Urinary bladder (tissue), 4 donors: Measurements from ENCODE around the gene TXNDC5. TPM values are rescaled to one million over a fixed set of nuclear protein-coding genes. Genes with fewer than 3 reads are reported as not detected.

Source experiments
- DNase-seq: peaks from one replicate; pipeline ENCODE4 v3.0.0-alpha.2; 2015; ENCODE audit errors: extremely low spot score
- H3K27ac ChIP-seq: one replicate; pipeline ENCODE4 v1.5.1; 2013; ENCODE audit warnings: low read depth, mild to moderate bottlenecking, moderate library complexity
- H3K36me3 ChIP-seq: one replicate; pipeline ENCODE4 v1.6.1; 2013; ENCODE audit warnings: mild to moderate bottlenecking, moderate library complexity; ENCODE audit not compliant: insufficient read depth
- H3K4me1 ChIP-seq: one replicate; pipeline ENCODE4 v1.6.1; 2013; ENCODE audit warnings: mild to moderate bottlenecking, moderate library complexity; ENCODE audit not compliant: insufficient read depth
- H3K4me3 ChIP-seq: one replicate; pipeline ENCODE4 v1.5.1; 2013; ENCODE audit warnings: low read depth, low read length
- WGBS: extraction: QIAGEN DNeasy Blood & Tissue Kit; methylation state at CpG from one replicate; pipeline ENCODE4 v1.1.7; 2013; 5-methylcytosine and 5-hydroxymethylcytosine counted together
- polyA plus RNA-seq: library from polyadenylated mRNA; stranded (reverse); fragments of 200-250 nt; gene quantifications from one replicate; pipeline ENCODE4 v1.2.3, GENCODE V29; 2013
- total RNA-seq: library from RNA; depleted of rRNA; stranded (reverse); fragments of >200 nt; gene quantifications from one replicate; pipeline ENCODE4 v1.2.3, GENCODE V29; 2014
- donor health status: healthy with polysubstance abuse.
- donor health status: healthy.

Gene TXNDC5
- total and polyA plus RNA-seq, 2 donors: 76.5 to 235 TPM

DNA sequence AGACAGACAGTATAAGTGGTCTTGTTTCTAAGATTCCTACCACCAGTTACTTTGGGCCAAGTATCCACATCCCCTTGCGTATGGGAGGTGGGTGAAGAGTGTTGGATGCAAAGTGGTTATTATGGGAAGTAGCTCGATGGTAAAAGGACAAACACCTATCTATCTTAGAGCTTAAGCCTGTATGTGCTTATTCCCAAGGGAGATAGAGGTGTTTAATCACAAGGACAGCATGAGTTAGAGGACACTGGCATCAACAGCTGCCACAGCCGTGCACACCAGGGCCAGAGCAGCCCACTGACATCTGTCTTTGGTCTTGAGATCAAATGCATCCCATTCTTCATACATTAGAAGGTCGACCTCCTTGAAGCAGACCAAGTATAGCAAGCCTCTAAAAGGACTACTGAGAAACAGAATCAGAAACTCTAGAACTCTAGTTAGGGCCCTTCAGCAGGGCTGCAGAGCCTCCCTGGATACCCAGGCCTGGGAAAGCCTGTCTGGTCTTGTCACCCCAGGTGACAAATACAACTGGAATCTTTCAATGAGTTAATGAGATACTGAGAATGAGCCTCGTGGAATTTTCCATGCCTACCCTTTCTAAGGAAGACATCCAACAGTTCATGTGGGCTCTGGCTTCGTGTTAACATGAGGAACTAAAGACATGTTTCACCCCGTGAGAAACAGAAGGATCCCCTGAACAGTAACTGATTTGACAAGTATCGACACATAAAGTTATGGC, 28.7 kb downstream of the TXNDC5 start:
- DNase-seq: no peak
- Histone ChIP-seq H3K4me3 (no peak overlapping the region), H3K27ac (no peak overlapping the region), H3K4me1 (no peaks in the 10 kb centered on the region), H3K36me3 (peaks cover 6% of the 10 kb centered on the region)
- 88% methylated on average over 8 of the region's 8 CpGs for WGBS

DNA sequence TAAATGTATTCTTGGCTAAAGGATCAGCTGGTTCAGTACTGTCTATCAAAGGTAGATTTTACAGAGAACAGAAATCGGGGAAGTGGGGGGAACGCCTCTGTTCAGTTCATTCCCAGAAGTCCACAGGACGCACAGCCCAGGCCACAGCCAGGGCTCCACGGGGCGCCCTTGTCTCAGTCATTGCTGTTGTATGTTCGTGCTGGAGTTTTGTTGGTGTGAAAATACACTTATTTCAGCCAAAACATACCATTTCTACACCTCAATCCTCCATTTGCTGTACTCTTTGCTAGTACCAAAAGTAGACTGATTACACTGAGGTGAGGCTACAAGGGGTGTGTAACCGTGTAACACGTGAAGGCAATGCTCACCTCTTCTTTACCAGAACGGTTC, 29.9 kb downstream of the TXNDC5 start:
- Histone ChIP-seq H3K4me1 (no peaks in the 10 kb centered on the region), H3K4me3 (no peak overlapping the region), H3K36me3 (peaks cover 6% of the 10 kb centered on the region), H3K27ac (no peak overlapping the region)
- WGBS: 93% methylated on average over 9 of the region's 9 CpGs
- DNase-seq: no peak

DNA sequence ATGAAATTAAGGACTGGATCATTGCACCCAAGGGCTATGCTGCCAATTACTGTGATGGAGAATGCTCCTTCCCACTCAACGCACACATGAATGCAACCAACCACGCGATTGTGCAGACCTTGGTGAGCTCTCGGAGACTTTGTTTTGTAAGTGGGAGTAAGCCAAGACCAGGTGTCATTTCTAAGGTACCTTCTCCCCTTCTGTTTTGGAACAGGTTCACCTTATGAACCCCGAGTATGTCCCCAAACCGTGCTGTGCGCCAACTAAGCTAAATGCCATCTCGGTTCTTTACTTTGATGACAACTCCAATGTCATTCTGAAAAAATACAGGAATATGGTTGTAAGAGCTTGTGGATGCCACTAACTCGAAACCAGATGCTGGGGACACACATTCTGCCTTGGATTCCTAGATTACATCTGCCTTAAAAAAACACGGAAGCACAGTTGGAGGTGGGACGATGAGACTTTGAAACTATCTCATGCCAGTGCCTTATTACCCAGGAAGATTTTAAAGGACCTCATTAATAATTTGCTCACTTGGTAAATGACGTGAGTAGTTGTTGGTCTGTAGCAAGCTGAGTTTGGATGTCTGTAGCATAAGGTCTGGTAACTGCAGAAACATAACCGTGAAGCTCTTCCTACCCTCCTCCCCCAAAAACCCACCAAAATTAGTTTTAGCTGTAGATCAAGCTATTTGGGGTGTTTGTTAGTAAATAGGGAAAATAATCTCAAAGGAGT, 30.4 kb downstream of the TXNDC5 start:
- DNase-seq: no peak
- Histone ChIP-seq H3K4me3 (no peak overlapping the region), H3K36me3 (peaks cover 6% of the 10 kb centered on the region), H3K4me1 (no peaks in the 10 kb centered on the region), H3K27ac (no peak overlapping the region)
- 91% methylated on average over 13 of the region's 13 CpGs for WGBS

DNA sequence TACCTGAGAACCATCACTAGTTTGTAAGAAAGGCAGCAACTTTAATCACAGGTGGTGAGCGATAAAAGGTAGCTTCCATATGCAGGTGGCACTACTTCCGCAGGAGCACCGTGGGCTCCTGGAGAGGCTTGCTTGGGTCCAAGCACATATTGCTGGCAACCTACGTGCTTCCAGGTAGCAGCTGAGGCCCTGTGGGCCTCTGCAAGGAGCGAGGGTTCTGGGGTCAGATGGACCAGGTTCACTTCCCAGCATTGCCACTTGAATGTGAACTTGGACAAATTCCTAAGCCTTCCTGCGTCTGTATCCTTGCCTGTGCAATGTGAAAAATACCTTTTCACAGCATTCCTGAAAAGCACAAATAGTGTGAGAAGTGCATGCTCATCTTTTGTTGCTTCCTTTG, 31.0 kb downstream of the TXNDC5 start:
- H3K4me1 ChIP-seq: no peaks in the 10 kb centered on the region
- peaks cover 6% of the 10 kb centered on the region for H3K36me3 ChIP-seq
- DNase-seq: no peak
- H3K27ac ChIP-seq: no peak overlapping the region
- H3K4me3 ChIP-seq: no peak overlapping the region
- 96% methylated on average over 6 of the region's 6 CpGs for WGBS

DNA sequence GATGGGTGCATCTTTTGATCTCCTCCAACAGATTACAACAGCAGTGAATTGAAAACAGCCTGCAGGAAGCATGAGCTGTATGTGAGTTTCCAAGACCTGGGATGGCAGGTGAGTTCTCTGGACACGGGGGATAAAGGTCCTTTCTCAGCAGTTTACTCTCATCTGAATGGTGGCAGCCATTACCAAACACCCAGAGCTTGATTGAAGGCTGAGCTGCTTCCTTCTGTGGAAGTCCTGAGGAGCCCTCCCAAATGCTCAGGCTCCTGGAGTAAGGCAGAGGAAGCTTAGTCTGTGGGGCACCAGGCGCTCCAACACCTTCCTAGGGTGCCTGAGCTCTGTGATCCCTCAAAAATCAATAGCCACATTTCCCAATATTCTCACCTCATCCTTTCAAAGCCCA, 31.5 kb downstream of the TXNDC5 start:
- H3K27ac ChIP-seq: no peak overlapping the region
- H3K36me3 ChIP-seq: peaks cover 6% of the 10 kb centered on the region
- no peaks in the 10 kb centered on the region for H3K4me1 ChIP-seq
- 94% methylated on average over 2 of the region's 2 CpGs for WGBS
- no peak overlapping the region for H3K4me3 ChIP-seq
- DNase-seq: no peak

DNA sequence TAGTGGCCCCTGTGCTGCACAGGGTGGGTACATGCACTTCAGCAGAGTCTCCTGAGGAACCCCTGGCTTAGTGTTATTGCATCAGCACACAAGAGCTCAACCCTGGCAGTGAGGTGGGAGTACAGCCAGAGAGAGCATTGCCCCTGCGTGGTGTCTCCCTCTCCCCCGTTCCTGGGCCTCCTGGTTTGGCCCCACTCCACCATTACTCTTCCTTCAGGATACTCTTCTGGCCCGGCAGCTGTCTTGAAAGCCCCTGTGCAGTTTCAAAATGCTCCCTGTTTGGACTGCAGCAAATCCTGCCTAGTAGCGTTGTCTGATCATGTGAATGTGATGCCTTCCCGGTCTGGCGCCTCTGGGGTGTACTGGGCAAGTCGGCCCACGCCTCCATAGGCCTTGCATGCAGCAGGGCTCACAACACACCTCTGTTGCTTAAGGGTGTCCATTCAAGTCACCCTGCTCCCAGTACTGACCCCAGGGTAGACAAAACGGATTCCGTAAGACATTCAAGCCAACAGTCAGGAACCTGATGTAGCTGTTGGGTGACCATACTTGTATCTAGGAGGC, 32.1 kb downstream of the TXNDC5 start:
- DNase-seq: no peak

DNA sequence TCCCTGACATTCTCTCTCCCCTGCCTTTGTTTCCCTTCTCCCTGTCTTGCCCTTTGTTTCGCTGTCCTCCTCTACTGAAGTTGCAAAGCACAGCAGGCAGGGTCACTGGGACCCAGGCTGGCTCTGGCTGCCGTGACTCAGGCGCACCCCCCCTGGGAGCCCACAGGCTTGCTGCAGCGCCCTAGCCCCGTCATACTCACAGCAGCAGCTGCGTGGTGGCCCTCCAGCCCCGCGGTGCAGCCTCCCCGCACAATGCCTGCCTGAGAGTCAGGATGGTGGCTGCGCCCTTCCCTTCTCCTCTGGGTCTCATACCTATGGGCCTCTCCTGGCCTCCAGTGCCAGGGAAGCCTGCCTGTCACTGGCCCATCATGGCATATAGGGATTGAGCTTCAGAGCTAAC, 41.7 kb downstream of the TXNDC5 start:
- H3K27ac ChIP-seq: no peak overlapping the region
- no peak overlapping the region for H3K4me3 ChIP-seq
- H3K36me3 ChIP-seq: no peaks in the 10 kb centered on the region
- no peaks in the 10 kb centered on the region for H3K4me1 ChIP-seq
- no peak for DNase-seq
- 93% methylated on average over 10 of the region's 10 CpGs for WGBS

More for the DNA sequence above, 32.1 kb downstream of the TXNDC5 start:
- H3K27ac ChIP-seq: no peak overlapping the region
- H3K4me1 ChIP-seq: no peaks in the 10 kb centered on the region
- 63% methylated on average over 10 of the region's 10 CpGs for WGBS
- no peak overlapping the region for H3K4me3 ChIP-seq
- H3K36me3 ChIP-seq: peaks cover 6% of the 10 kb centered on the region

DNA sequence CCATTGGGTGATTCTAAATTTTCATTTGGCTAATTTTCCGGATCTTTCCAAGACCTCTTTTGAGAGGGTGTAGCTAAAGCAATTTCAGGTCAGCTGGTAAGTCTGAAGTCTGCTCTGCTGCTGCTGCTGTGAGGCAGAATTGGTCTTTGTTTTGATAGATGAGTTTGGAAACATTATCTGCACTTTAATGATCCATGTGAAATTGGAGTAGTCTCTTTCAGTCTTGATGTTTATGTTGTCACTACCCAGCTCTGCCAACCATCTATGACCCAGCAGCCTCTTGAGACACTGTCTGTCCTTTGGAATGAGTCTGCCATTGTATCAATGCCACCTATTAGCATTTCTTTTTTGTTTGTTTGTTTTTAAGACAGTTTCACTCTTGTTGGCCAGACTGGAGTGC, 44.1 kb downstream of the TXNDC5 start:
- H3K36me3 ChIP-seq: no peaks in the 10 kb centered on the region
- H3K4me1 ChIP-seq: no peaks in the 10 kb centered on the region
- H3K27ac ChIP-seq: no peak overlapping the region
- no peak for DNase-seq
- H3K4me3 ChIP-seq: no peak overlapping the region
- 93% methylated on average over 1 of the region's 1 CpG for WGBS

DNA sequence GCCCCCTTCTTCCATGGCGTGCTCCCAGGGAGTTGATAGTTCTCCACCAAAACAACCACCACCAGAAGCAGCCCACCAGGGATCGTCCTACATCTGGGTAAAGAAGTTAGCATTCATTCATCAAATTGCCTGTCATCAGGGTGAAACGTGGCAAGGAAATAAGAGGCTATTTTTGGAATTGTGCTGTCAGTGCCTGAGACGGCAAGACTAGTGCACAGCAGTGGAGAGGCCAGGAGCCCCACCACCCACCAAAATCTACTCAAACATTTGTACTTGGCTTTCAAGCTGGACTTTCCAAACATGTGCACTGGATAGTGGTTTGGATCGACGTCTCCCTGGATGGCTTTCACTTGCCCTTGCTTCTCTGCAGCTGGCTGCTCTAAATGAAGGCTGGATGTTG, 44.8 kb downstream of the TXNDC5 start:
- Histone ChIP-seq H3K36me3 (no peaks in the 10 kb centered on the region), H3K4me3 (no peak overlapping the region), H3K27ac (no peak overlapping the region), H3K4me1 (no peaks in the 10 kb centered on the region)
- 49% methylated on average over 6 of the region's 6 CpGs for WGBS
- DNase-seq: no peak

DNA sequence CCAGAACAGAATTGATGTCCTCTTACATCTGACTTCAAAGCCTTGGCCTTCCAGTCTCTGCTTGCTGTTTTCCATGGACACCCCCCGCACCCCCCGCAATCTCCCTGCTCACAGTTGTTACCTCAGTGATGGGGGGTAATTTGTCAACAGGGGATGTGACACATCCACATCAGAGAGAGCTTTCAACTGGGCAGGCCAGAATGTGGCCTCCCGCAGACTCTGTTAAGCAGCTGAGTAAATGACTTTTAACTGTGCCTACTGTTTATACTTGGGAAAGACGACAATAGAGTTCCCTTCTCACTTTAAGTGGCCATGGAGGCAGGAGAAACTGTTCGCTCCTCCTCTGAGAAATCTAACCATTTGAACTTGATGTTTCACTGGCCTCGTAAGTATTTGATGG, 51.0 kb downstream of the TXNDC5 start:
- Histone ChIP-seq H3K4me3 (no peak overlapping the region), H3K36me3 (no peaks in the 10 kb centered on the region), H3K27ac (no peak overlapping the region), H3K4me1 (no peaks in the 10 kb centered on the region)
- DNase-seq: no peak
- 69% methylated on average over 6 of the region's 6 CpGs for WGBS

DNA sequence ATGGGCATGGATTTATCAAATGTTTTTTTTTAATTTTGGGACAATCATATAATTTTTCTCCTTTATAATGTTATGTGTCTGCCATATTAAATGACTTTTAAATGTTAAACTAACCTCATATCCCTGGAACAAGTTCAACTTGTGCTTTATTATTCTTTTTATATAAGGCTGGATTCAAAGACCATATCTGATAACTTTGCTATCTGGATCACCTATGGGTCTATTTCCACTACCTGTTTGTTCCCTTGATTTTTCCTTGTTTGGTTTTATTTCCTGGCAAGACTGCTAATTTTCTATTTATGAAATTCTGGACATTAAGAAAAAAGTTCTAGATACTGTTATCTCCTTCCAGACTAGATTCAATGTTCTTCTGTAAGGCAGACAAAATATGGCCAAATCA, 58.8 kb downstream of the TXNDC5 start:
- no peak for DNase-seq
- Histone ChIP-seq H3K27ac (no peak overlapping the region), H3K36me3 (no peaks in the 10 kb centered on the region), H3K4me1 (no peaks in the 10 kb centered on the region), H3K4me3 (no peak overlapping the region)

DNA sequence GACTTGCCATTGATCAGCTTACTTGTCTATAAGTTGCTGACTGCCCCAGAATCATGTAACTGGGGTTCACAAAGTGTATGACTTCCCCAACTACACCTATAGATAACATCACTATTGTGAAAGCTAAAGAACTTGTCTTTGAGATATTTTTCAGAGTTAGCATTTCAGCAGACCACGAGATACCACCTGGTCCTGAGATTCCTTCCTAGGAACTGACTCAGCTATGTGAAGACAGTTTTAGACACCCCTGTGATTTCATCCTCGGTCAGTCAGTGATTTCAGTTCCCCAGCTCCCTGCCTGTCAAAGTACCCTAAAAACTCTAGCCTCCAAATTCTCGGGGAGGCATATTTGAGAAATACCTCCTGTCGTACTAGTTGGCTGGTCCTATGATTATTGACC, 62.4 kb downstream of the TXNDC5 start:
- Histone ChIP-seq H3K36me3 (no peaks in the 10 kb centered on the region), H3K27ac (no peak overlapping the region), H3K4me3 (no peak overlapping the region), H3K4me1 (no peaks in the 10 kb centered on the region)
- DNase-seq: no peak
- WGBS: 93% methylated on average over 4 of the region's 4 CpGs

DNA sequence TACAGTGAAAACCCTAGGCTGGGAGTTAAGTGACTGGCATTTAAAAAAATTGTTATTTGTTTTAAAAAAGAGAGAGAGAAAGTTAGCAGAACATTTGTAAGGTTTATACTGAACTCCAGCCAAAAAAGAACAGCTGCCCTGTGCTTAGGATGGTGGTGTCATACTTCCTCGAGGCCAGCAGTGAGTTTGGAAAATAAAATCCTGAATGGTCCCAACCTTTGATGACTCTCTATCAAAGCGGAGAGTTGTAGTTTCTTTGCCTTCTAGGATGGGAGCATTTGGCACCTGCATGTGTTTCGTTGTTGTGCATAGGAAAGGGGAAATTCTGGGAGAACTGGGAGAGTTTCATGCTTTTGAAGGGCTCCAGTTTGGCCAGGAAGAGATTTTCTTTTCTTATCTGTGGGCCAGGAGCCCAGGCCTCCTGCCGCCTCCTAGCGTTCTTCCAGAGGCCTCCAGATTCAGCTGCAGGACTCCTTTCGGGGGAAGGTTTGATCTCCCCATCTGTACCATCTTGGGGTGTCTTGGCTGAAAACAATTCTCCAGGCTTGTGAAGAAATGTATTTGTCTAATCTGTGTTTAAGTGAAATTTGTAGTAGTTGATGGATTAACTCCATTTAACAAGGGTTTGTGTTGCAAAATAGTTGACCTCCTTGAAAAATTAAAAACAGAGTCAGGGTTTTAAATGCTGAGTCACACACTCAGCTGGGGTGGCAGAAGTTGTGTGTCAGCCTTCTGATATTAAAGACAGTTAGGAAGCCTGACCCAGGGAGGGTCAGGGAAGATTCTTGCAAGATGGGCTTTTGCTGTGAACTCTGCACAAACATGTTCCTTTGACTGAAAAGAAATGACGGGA, 63.4 kb downstream of the TXNDC5 start:
- Histone ChIP-seq H3K4me1 (no peaks in the 10 kb centered on the region), H3K4me3 (no peak overlapping the region), H3K27ac (no peak overlapping the region), H3K36me3 (no peaks in the 10 kb centered on the region)
- no peak for DNase-seq
- WGBS: 56% methylated on average over 7 of the region's 7 CpGs
